Peyer's patch (tissue), 4 donors: ENCODE measurements around the gene NEU1. TPM values are rescaled to one million over a fixed set of nuclear protein-coding genes. Genes with fewer than 3 reads are reported as not detected.
"Not testable (repeated sequence)": the region's sequence is repeated elsewhere in the genome, so short reads cannot be mapped to it uniquely, and the experiment has no call there.

ENCODE experiments used
- DNase-seq, 3 donors: peaks; one replicate each; pipeline ENCODE4 v3.0.0-alpha.2; 2017 to 2019
- H3K27ac ChIP-seq, 4 donors: fragments of 200-600 bp; sonication (generic); one replicate each; pipeline ENCODE4 v1.5.1; 2016 to 2019
- H3K27me3 ChIP-seq, 2 donors: fragments of 200-600 bp; sonication (generic); one replicate each; pipeline ENCODE4 v1.5.1; 2019
- H3K36me3 ChIP-seq, 3 donors: fragments of 200-600 bp; sonication (generic); one replicate each; pipeline ENCODE4 v1.5.1; 2016 to 2019
- H3K4me1 ChIP-seq, 4 donors: fragments of 200-600 bp; sonication (generic); one replicate each; pipeline ENCODE4 v1.5.1; 2016 to 2019
- H3K4me3 ChIP-seq, 4 donors: fragments of 200-600 bp; sonication (generic); 1 replicate in 3 of 4; 2 replicates in 1 of 4; pipeline ENCODE4 v1.5.1; 2016 to 2019; ENCODE audit warnings: mild to moderate bottlenecking in 1 of 4
- H3K9me3 ChIP-seq, 4 donors: fragments of 200-600 bp; sonication (generic); one replicate each; pipeline ENCODE4 v1.5.1; 2016 to 2019; ENCODE audit warnings: mild to moderate bottlenecking in 1 of 4
- CTCF ChIP-seq, 6 experiments: fragments of 450-650 bp in 4 of 6; fragments of 200-600 bp in 2 of 6; sonication (generic) in 1 of 6; IDR thresholded peaks; one replicate each; pipeline ENCODE4 v1.5.1; 2017 to 2019; ENCODE audit warnings: antibody characterized with exemption in 6 of 6, mild to moderate bottlenecking in 3 of 6, moderate library complexity in 1 of 6
- POLR2A ChIP-seq, 2 donors: fragments of 450-650 bp; IDR thresholded peaks; one replicate each; pipeline ENCODE4 v1.5.1; 2017; ENCODE audit warnings: antibody characterized with exemption in 2 of 2, mild to moderate bottlenecking in 2 of 2, moderate library complexity in 2 of 2
- total RNA-seq, 4 donors: library from RNA; depleted of rRNA; stranded (reverse); fragments of >200 nt; gene quantifications; one replicate each; pipeline ENCODE4 v1.1.0, GENCODE V29; 2016

NEU1 gene
- total RNA-seq, 4 donors from 2014 or later: 11.6 to 100 (median 81.8) TPM

- Histone ChIP-seq H3K4me3 (peak overlapping the region; percentile 44 to 67 (median 54)), H3K36me3 (no peaks in the 10 kb centered on the region), H3K4me1 (peaks cover 0 to 29% (median 9%) of the 10 kb centered on the region in 4 donors), H3K9me3 (no peaks in the 10 kb centered on the region), H3K27ac (peak overlapping the region; percentile 78 to 86 (median 79)), H3K27me3 (no peaks in the 10 kb centered on the region)
- no peak for DNase-seq
- TF ChIP-seq POLR2A (IDR thresholded peaks at IDR 0.05) (no peak), CTCF (IDR thresholded peaks at IDR 0.05) (no peak)
Measured at GRCh38 chr6:31830886-31831335, 31.7 kb downstream of the NEU1 start.

GRCh38 chr6:31829633-31830283 lies 32.9 kb downstream of the NEU1 start:
- DNase-seq: no peak
- no peaks in the 10 kb centered on the region for H3K36me3 ChIP-seq
- H3K27me3 ChIP-seq: no peaks in the 10 kb centered on the region
- peak overlapping the region; percentile 78 to 86 (median 79) for H3K27ac ChIP-seq
- peaks cover 0 to 34% (median 9%) of the 10 kb centered on the region in 4 donors for H3K4me1 ChIP-seq
- H3K9me3 ChIP-seq: no peaks in the 10 kb centered on the region
- H3K4me3 ChIP-seq: peak overlapping the region; percentile 44 to 67 (median 54)
- TF ChIP-seq CTCF (IDR thresholded peaks at IDR 0.05) (peak; percentile 15 to 65 (median 46)), POLR2A (IDR thresholded peaks at IDR 0.05) (no peak)

- TF ChIP-seq CTCF (IDR thresholded peaks at IDR 0.05) (peak in 1 of 6 experiments; percentile 12), POLR2A (IDR thresholded peaks at IDR 0.05) (peak; percentile 100)
- Histone ChIP-seq H3K4me3 (peak within 1 kb of the TSS; percentile 51 to 80 (median 68)), H3K27ac (peak within 1 kb of the TSS; percentile 88 to 93 (median 92)), H3K9me3 (no peaks in the 10 kb centered on the region), H3K36me3 (no peaks in the 10 kb centered on the region), H3K4me1 (peaks cover 0 to 49% (median 5%) of the 10 kb centered on the region in 4 donors), H3K27me3 (no peaks in the 10 kb centered on the region)
- peak; percentile 97 to 99 (median 97) for DNase-seq
Measured at GRCh38 chr6:31827286-31828079, 35.1 kb downstream of the NEU1 start, which contains the start of gene HSPA1B. HSPA1B (plus strand) TSS chr6:31827738; CDS start chr6:31827951, 213 bp downstream.

GRCh38 chr6:31826793-31827285 lies 35.8 kb downstream of the NEU1 start:
- Histone ChIP-seq H3K27me3 (no peaks in the 10 kb centered on the region), H3K27ac (peak overlapping the region; percentile 88 to 93 (median 92)), H3K4me3 (peak overlapping the region; percentile 51 to 80 (median 68)), H3K9me3 (no peaks in the 10 kb centered on the region), H3K4me1 (peaks cover 0 to 48% (median 5%) of the 10 kb centered on the region in 4 donors), H3K36me3 (no peaks in the 10 kb centered on the region)
- peak; percentile 69 to 92 (median 87) for DNase-seq
- peak; percentile 30 to 65 for TF ChIP-seq POLR2A (IDR thresholded peaks at IDR 0.05)
- no peak for TF ChIP-seq CTCF (IDR thresholded peaks at IDR 0.05)

- Histone ChIP-seq H3K4me1 (peaks cover 0 to 44% (median 5%) of the 10 kb centered on the region in 4 donors), H3K36me3 (no peaks in the 10 kb centered on the region), H3K27ac (peak overlapping the region; percentile 88 to 93 (median 92)), H3K27me3 (no peaks in the 10 kb centered on the region), H3K4me3 (no peak overlapping the region), H3K9me3 (no peaks in the 10 kb centered on the region)
- TF ChIP-seq POLR2A (IDR thresholded peaks at IDR 0.05) (no peak), CTCF (IDR thresholded peaks at IDR 0.05) (no peak)
- no peak for DNase-seq
Measured at GRCh38 chr6:31825553-31825952, 37.1 kb downstream of the NEU1 start.

- H3K9me3 ChIP-seq, H3K4me3 ChIP-seq, DNase-seq, H3K36me3 ChIP-seq, H3K27me3 ChIP-seq: not testable (repeated sequence)
- Histone ChIP-seq H3K4me1 (peaks cover 0 to 60% (median 7%) of the 10 kb centered on the region in 4 donors), H3K27ac (peak overlapping the region; percentile 2 to 96 (median 66))
Measured at GRCh38 chr6:31823592-31824196, 38.9 kb downstream of the NEU1 start.
